ENCODE results near the gene CIPC. TPM values are rescaled to one million over a fixed set of nuclear protein-coding genes. Genes with fewer than 3 reads are reported as not detected.

The CIPC gene
- total RNA-seq, 2 donors from 2014 or later: 11.2 to 13.4 TPM

Other genes starting within 250 kb of the CIPC start
- 10 to 100 TPM; 41.9 to 51.7 TPM for gene IRF2BPL, start 69.5 kb upstream of the CIPC start, total RNA-seq
- gene ZDHHC22, start 43.5 kb downstream of the CIPC start, total RNA-seq: not detected
- gene TMEM63C, start 83.5 kb downstream of the CIPC start, total RNA-seq: 1 to 10 TPM in 1 of 2 donors, under 1 TPM in 1; 0.65 to 1.1 TPM
- not detected for gene NGB, start 172.9 kb downstream of the CIPC start, total RNA-seq
- gene POMT2, start 222.6 kb downstream of the CIPC start, total RNA-seq: 10 to 100 TPM in 1 of 2 donors, 1 to 10 TPM in 1; 8.8 to 11.4 TPM
- 1 to 10 TPM; 5.5 to 7.5 TPM for gene GSTZ1, start 222.8 kb downstream of the CIPC start, total RNA-seq